ENCODE results near the gene SSTR1. TPM values are rescaled to one million over a fixed set of nuclear protein-coding genes. Genes with fewer than 3 reads are reported as not detected.
"Not testable (repeated sequence)": the region's sequence is repeated elsewhere in the genome, so short reads cannot be mapped to it uniquely, and the experiment has no call there.

The SSTR1 gene
- total and polyA plus RNA-seq, 4 donors, result 1.7 to 33.9 (median 23.3) TPM

GRCh38 chr14:38186216-38186615 lies 21.5 kb upstream of the SSTR1 start:
- 86% methylated on average over 1 of the region's 1 CpG for WGBS (ENCODE audit: insufficient coverage)
- DNase-seq (ENCODE audit: low read depth in 4 of 6, low spot score in 6 of 6), result no peak
- Histone ChIP-seq H3K4me3 (ENCODE audit: low read depth, low read length) (no peak overlapping the region), H3K9me3 (ENCODE audit: control insufficient read depth, insufficient read depth, low read length) (no peaks in the 10 kb centered on the region), H3K27ac (ENCODE audit: low read depth, low read length) (no peak overlapping the region), H3K27me3 (ENCODE audit: control insufficient read depth, insufficient read depth, low read length) (no peaks in the 10 kb centered on the region), H3K4me1 (ENCODE audit: control insufficient read depth, insufficient read depth, low read length) (no peaks in the 10 kb centered on the region), H3K36me3 (ENCODE audit: control insufficient read depth, insufficient read depth, low read length) (no peaks in the 10 kb centered on the region)

- DNase-seq (ENCODE audit: low read depth in 4 of 6, low spot score in 6 of 6), result no peak
- Histone ChIP-seq H3K9me3 (ENCODE audit: control insufficient read depth, insufficient read depth, low read length) (no peaks in the 10 kb centered on the region), H3K4me3 (ENCODE audit: low read depth, low read length) (no peak overlapping the region), H3K4me1 (ENCODE audit: control insufficient read depth, insufficient read depth, low read length) (no peaks in the 10 kb centered on the region), H3K27me3 (ENCODE audit: control insufficient read depth, insufficient read depth, low read length) (no peaks in the 10 kb centered on the region), H3K36me3 (ENCODE audit: control insufficient read depth, insufficient read depth, low read length) (no peaks in the 10 kb centered on the region), H3K27ac (ENCODE audit: low read depth, low read length) (no peak overlapping the region)
- WGBS (ENCODE audit: insufficient coverage), result 90% methylated on average over 2 of the region's 2 CpGs
Measured at GRCh38 chr14:38187528-38187927, 20.2 kb upstream of the SSTR1 start.

GRCh38 chr14:38189930-38190726 lies 17.6 kb upstream of the SSTR1 start:
- Histone ChIP-seq H3K27me3 (ENCODE audit: control insufficient read depth, insufficient read depth, low read length) (no peaks in the 10 kb centered on the region), H3K4me1 (ENCODE audit: control insufficient read depth, insufficient read depth, low read length) (no peaks in the 10 kb centered on the region), H3K27ac (ENCODE audit: low read depth, low read length) (no peak overlapping the region), H3K4me3 (ENCODE audit: low read depth, low read length) (no peak overlapping the region), H3K9me3 (ENCODE audit: control insufficient read depth, insufficient read depth, low read length) (no peaks in the 10 kb centered on the region), H3K36me3 (ENCODE audit: control insufficient read depth, insufficient read depth, low read length) (no peaks in the 10 kb centered on the region)
- no peak for DNase-seq (ENCODE audit: low read depth in 4 of 6, low spot score in 6 of 6)
- WGBS (ENCODE audit: insufficient coverage), result no CpG with 5 or more reads among the region's 4 CpGs

- WGBS (ENCODE audit: insufficient coverage), result 76% methylated on average over 10 of the region's 11 CpGs
- H3K27me3 ChIP-seq (ENCODE audit: control insufficient read depth, insufficient read depth, low read length); H3K36me3 ChIP-seq (ENCODE audit: control insufficient read depth, insufficient read depth, low read length); DNase-seq (ENCODE audit: low read depth in 4 of 6, low spot score in 6 of 6); H3K4me3 ChIP-seq (ENCODE audit: low read depth, low read length); H3K27ac ChIP-seq (ENCODE audit: low read depth, low read length); H3K4me1 ChIP-seq (ENCODE audit: control insufficient read depth, insufficient read depth, low read length); H3K9me3 ChIP-seq (ENCODE audit: control insufficient read depth, insufficient read depth, low read length): not testable (repeated sequence)
Measured at GRCh38 chr14:38190846-38191245, 16.9 kb upstream of the SSTR1 start.

- H3K27ac ChIP-seq (ENCODE audit: low read depth, low read length); H3K27me3 ChIP-seq (ENCODE audit: control insufficient read depth, insufficient read depth, low read length); H3K36me3 ChIP-seq (ENCODE audit: control insufficient read depth, insufficient read depth, low read length); H3K4me3 ChIP-seq (ENCODE audit: low read depth, low read length); H3K4me1 ChIP-seq (ENCODE audit: control insufficient read depth, insufficient read depth, low read length); DNase-seq (ENCODE audit: low read depth in 4 of 6, low spot score in 6 of 6); H3K9me3 ChIP-seq (ENCODE audit: control insufficient read depth, insufficient read depth, low read length): not testable (repeated sequence)
- 84% methylated on average over 10 of the region's 10 CpGs for WGBS (ENCODE audit: insufficient coverage)
Measured at GRCh38 chr14:38191491-38191890, 16.2 kb upstream of the SSTR1 start.

- Histone ChIP-seq H3K9me3 (ENCODE audit: control insufficient read depth, insufficient read depth, low read length) (no peaks in the 10 kb centered on the region), H3K4me3 (ENCODE audit: low read depth, low read length) (no peak overlapping the region), H3K27me3 (ENCODE audit: control insufficient read depth, insufficient read depth, low read length) (no peaks in the 10 kb centered on the region), H3K36me3 (ENCODE audit: control insufficient read depth, insufficient read depth, low read length) (no peaks in the 10 kb centered on the region), H3K27ac (ENCODE audit: low read depth, low read length) (no peak overlapping the region), H3K4me1 (ENCODE audit: control insufficient read depth, insufficient read depth, low read length) (peaks cover 4% of the 10 kb centered on the region)
- DNase-seq (ENCODE audit: low read depth in 4 of 6, low spot score in 6 of 6), result peak in 1 of 6 donors; percentile 61
Measured at GRCh38 chr14:38197001-38197783, 10.5 kb upstream of the SSTR1 start.

GRCh38 chr14:38197784-38198335 lies 9.8 kb upstream of the SSTR1 start:
- H3K36me3 ChIP-seq (ENCODE audit: control insufficient read depth, insufficient read depth, low read length), result no peaks in the 10 kb centered on the region
- H3K4me3 ChIP-seq (ENCODE audit: low read depth, low read length), result no peak overlapping the region
- no CpG with 5 or more reads among the region's 2 CpGs for WGBS (ENCODE audit: insufficient coverage)
- H3K4me1 ChIP-seq (ENCODE audit: control insufficient read depth, insufficient read depth, low read length), result peaks cover 4% of the 10 kb centered on the region
- no peaks in the 10 kb centered on the region for H3K9me3 ChIP-seq (ENCODE audit: control insufficient read depth, insufficient read depth, low read length)
- no peaks in the 10 kb centered on the region for H3K27me3 ChIP-seq (ENCODE audit: control insufficient read depth, insufficient read depth, low read length)
- H3K27ac ChIP-seq (ENCODE audit: low read depth, low read length), result no peak overlapping the region
- DNase-seq (ENCODE audit: low read depth in 4 of 6, low spot score in 6 of 6), result peak in 1 of 6 donors; percentile 80

GRCh38 chr14:38198425-38198824 lies 9.3 kb upstream of the SSTR1 start:
- Histone ChIP-seq H3K27me3 (ENCODE audit: control insufficient read depth, insufficient read depth, low read length) (no peaks in the 10 kb centered on the region), H3K4me3 (ENCODE audit: low read depth, low read length) (no peak overlapping the region), H3K9me3 (ENCODE audit: control insufficient read depth, insufficient read depth, low read length) (no peaks in the 10 kb centered on the region), H3K27ac (ENCODE audit: low read depth, low read length) (no peak overlapping the region), H3K4me1 (ENCODE audit: control insufficient read depth, insufficient read depth, low read length) (peaks cover 4% of the 10 kb centered on the region), H3K36me3 (ENCODE audit: control insufficient read depth, insufficient read depth, low read length) (no peaks in the 10 kb centered on the region)
- WGBS (ENCODE audit: insufficient coverage), result 90% methylated on average over 3 of the region's 4 CpGs
- no peak for DNase-seq (ENCODE audit: low read depth in 4 of 6, low spot score in 6 of 6)

- no peak overlapping the region for H3K4me3 ChIP-seq (ENCODE audit: low read depth, low read length)
- DNase-seq (ENCODE audit: low read depth in 4 of 6, low spot score in 6 of 6), result peak in 2 of 6 donors; percentile 10 to 20
- H3K4me1 ChIP-seq (ENCODE audit: control insufficient read depth, insufficient read depth, low read length), result peaks cover 4% of the 10 kb centered on the region
- no peaks in the 10 kb centered on the region for H3K9me3 ChIP-seq (ENCODE audit: control insufficient read depth, insufficient read depth, low read length)
- H3K36me3 ChIP-seq (ENCODE audit: control insufficient read depth, insufficient read depth, low read length), result no peaks in the 10 kb centered on the region
- WGBS (ENCODE audit: insufficient coverage), result 50% methylated on average over 9 of the region's 9 CpGs
- H3K27me3 ChIP-seq (ENCODE audit: control insufficient read depth, insufficient read depth, low read length), result no peaks in the 10 kb centered on the region
- no peak overlapping the region for H3K27ac ChIP-seq (ENCODE audit: low read depth, low read length)
Measured at GRCh38 chr14:38199076-38199475, 8.6 kb upstream of the SSTR1 start.
